Measurements from ENCODE around the gene SMIM15. TPM values are rescaled to one million over a fixed set of nuclear protein-coding genes. Genes with fewer than 3 reads are reported as not detected.

SMIM15 gene
- total and polyA plus RNA-seq, 2 of the 13 experiments (the other 11 are each of a cell fraction or from before 2014, with no cell fraction given): 12.7 to 58.2 TPM

DNA sequence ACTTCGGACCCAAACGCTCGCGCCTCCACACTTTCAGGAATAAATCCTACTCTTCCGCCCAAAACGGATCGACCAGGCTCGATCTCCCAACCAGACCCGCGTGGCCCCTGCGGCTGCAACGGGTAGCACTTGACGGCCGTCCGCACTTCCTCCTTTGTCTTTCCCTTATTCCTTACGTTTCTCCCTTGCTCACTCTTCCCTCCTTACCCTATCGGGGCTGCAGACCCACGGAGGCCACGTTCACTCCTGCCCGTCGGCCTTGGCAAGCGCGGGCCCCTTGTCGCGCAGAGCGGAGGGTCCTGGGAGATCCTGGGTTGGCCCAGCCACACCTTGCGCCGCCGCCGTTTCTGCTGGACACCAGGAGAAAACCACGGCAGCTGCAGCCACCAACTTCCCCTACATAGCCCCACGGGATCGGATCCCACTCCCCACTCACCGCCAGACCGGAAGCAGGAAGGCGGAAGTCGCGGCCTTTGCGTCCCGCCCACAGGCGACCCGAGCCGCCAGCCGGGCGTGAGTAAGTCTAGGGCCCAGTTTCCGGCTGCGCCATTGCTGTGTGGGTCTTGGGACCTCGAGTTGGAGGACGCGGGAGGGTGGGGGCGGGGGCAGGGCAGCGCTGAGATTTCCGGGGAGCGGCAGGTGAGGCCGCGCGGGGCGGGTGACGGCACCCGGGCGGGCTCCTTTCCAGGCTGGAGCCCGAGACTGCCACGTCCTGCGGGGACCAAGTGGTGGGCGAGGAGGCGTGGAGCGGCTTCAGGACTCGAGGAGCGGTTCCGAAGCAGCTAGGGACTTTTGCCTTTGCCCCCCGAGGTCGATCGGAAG lies at the start of gene SMIM15 (continued):
- TF ChIP-seq, protein P1, sequence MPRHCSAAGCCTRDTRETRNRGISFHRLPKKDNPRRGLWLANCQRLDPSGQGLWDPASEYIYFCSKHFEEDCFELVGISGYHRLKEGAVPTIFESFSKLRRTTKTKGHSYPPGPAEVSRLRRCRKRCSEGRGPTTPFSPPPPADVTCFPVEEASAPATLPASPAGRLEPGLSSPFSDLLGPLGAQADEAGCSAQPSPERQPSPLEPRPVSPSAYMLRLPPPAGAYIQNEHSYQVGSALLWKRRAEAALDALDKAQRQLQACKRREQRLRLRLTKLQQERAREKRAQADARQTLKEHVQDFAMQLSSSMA (CRISPR knock-in tag; IDR thresholded peaks at IDR 0.05): no peak
- TF ChIP-seq, protein P2, sequence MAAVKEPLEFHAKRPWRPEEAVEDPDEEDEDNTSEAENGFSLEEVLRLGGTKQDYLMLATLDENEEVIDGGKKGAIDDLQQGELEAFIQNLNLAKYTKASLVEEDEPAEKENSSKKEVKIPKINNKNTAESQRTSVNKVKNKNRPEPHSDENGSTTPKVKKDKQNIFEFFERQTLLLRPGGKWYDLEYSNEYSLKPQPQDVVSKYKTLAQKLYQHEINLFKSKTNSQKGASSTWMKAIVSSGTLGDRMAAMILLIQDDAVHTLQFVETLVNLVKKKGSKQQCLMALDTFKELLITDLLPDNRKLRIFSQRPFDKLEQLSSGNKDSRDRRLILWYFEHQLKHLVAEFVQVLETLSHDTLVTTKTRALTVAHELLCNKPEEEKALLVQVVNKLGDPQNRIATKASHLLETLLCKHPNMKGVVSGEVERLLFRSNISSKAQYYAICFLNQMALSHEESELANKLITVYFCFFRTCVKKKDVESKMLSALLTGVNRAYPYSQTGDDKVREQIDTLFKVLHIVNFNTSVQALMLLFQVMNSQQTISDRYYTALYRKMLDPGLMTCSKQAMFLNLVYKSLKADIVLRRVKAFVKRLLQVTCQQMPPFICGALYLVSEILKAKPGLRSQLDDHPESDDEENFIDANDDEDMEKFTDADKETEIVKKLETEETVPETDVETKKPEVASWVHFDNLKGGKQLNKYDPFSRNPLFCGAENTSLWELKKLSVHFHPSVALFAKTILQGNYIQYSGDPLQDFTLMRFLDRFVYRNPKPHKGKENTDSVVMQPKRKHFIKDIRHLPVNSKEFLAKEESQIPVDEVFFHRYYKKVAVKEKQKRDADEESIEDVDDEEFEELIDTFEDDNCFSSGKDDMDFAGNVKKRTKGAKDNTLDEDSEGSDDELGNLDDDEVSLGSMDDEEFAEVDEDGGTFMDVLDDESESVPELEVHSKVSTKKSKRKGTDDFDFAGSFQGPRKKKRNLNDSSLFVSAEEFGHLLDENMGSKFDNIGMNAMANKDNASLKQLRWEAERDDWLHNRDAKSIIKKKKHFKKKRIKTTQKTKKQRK (IDR thresholded peaks at IDR 0.05; ENCODE audit: low read length): no peak
- TF ChIP-seq, protein P3, sequence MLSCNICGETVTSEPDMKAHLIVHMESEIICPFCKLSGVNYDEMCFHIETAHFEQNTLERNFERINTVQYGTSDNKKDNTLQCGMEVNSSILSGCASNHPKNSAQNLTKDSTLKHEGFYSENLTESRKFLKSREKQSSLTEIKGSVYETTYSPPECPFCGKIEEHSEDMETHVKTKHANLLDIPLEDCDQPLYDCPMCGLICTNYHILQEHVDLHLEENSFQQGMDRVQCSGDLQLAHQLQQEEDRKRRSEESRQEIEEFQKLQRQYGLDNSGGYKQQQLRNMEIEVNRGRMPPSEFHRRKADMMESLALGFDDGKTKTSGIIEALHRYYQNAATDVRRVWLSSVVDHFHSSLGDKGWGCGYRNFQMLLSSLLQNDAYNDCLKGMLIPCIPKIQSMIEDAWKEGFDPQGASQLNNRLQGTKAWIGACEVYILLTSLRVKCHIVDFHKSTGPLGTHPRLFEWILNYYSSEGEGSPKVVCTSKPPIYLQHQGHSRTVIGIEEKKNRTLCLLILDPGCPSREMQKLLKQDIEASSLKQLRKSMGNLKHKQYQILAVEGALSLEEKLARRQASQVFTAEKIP (CRISPR knock-in tag; IDR thresholded peaks at IDR 0.05; ENCODE audit: borderline replicate concordance): no peak
- 0 out of 2 replicates have a peak, but pooled peaks have one; percentile 60 for TF ChIP-seq GATA4 (IDR thresholded peaks at IDR 0.05; ENCODE audit: borderline replicate concordance, low read depth)
- no peak; the same call in 1 of the 2 replicates for TF ChIP-seq ZNF3 (CRISPR knock-in tag; IDR thresholded peaks at IDR 0.05)
- peak; percentile 60 for TF ChIP-seq ZNF792 (CRISPR knock-in tag; IDR thresholded peaks at IDR 0.05)
- TF ChIP-seq HDAC6 (IDR thresholded peaks at IDR 0.05; ENCODE audit: low read depth, low read length): no peak
- no peak for TF ChIP-seq ZFP62 (CRISPR knock-in tag; IDR thresholded peaks at IDR 0.05)
- no peak for TF ChIP-seq ZNF562 (CRISPR knock-in tag; IDR thresholded peaks at IDR 0.05; ENCODE audit: borderline replicate concordance)
- TF ChIP-seq RARG (CRISPR knock-in tag; IDR thresholded peaks at IDR 0.05; ENCODE audit: low read depth): no peak
- TF ChIP-seq ZNF660 (CRISPR knock-in tag; IDR thresholded peaks at IDR 0.05; ENCODE audit: borderline replicate concordance, low read depth): no peak
- TF ChIP-seq ZNF563 (CRISPR knock-in tag; IDR thresholded peaks at IDR 0.05): peak; percentile 85
- TF ChIP-seq HES4 (CRISPR knock-in tag; IDR thresholded peaks at IDR 0.05; ENCODE audit: borderline replicate concordance): peak; percentile 78; the same call in 1 of the 2 replicates
- TF ChIP-seq NR2F6 (IDR thresholded peaks at IDR 0.05): no peak
- TF ChIP-seq NR2F6 (CRISPR knock-in tag; IDR thresholded peaks at IDR 0.05): no peak; the same call in 1 of the 2 replicates
- TF ChIP-seq FOSL1 (CRISPR knock-in tag; IDR thresholded peaks at IDR 0.05; ENCODE audit: borderline replicate concordance): no peak
- TF ChIP-seq, protein P4, sequence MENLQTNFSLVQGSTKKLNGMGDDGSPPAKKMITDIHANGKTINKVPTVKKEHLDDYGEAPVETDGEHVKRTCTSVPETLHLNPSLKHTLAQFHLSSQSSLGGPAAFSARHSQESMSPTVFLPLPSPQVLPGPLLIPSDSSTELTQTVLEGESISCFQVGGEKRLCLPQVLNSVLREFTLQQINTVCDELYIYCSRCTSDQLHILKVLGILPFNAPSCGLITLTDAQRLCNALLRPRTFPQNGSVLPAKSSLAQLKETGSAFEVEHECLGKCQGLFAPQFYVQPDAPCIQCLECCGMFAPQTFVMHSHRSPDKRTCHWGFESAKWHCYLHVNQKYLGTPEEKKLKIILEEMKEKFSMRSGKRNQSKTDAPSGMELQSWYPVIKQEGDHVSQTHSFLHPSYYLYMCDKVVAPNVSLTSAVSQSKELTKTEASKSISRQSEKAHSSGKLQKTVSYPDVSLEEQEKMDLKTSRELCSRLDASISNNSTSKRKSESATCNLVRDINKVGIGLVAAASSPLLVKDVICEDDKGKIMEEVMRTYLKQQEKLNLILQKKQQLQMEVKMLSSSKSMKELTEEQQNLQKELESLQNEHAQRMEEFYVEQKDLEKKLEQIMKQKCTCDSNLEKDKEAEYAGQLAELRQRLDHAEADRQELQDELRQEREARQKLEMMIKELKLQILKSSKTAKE (CRISPR knock-in tag; IDR thresholded peaks at IDR 0.05; ENCODE audit: borderline replicate concordance): peak; percentile 80; the same call in 1 of the 2 replicates
- TF ChIP-seq ZNF737 (CRISPR knock-in tag; IDR thresholded peaks at IDR 0.05; ENCODE audit: borderline replicate concordance): no peak
- TF ChIP-seq, protein P5, sequence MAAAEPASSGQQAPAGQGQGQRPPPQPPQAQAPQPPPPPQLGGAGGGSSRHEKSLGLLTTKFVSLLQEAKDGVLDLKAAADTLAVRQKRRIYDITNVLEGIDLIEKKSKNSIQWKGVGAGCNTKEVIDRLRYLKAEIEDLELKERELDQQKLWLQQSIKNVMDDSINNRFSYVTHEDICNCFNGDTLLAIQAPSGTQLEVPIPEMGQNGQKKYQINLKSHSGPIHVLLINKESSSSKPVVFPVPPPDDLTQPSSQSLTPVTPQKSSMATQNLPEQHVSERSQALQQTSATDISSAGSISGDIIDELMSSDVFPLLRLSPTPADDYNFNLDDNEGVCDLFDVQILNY (CRISPR knock-in tag; conservative IDR thresholded peaks at IDR 0.05): no peak
- no peak for TF ChIP-seq NFIC (IDR thresholded peaks at IDR 0.05; ENCODE audit: low read length)
